ENCODE results near the gene NTSR2. TPM values are rescaled to one million over a fixed set of nuclear protein-coding genes. Genes with fewer than 3 reads are reported as not detected.

Gene NTSR2
- polyA plus RNA-seq, 1 experiment, result not detected

- no peak for TF ChIP-seq CTCF (IDR thresholded peaks at IDR 0.05; ENCODE audit: insufficient read depth, low read depth, low read length)
- CTCF ChIA-PET, result interaction anchor here (0.6 to 1.4 kb wide), 3 partner anchors 30 to 667 kb away, joined by 3 to 4 read pairs (median 3); no protein-coding TSS in a partner anchor
- H3K4me3 ChIP-seq (ENCODE audit: low read depth, low read length), result no peak overlapping the region
- POLR2A ChIA-PET, result no interaction called here
- no peaks in the 10 kb centered on the region for H3K27me3 ChIP-seq (ENCODE audit: control insufficient read depth, insufficient read depth, low read length)
- DNase-seq (ENCODE audit: low read depth), result no peak
- no peaks in the 10 kb centered on the region for H3K36me3 ChIP-seq (ENCODE audit: control insufficient read depth, insufficient read depth, low read length)
These were observed 41.3 kb upstream of the NTSR2 start for GRCh38 chr2:11711354-11711716.

GRCh38 chr2:11710632-11711353 lies 40.8 kb upstream of the NTSR2 start:
- no peak for DNase-seq (ENCODE audit: low read depth)
- ChIA-PET POLR2A (no interaction called here), CTCF (interaction anchor here (0.6 to 1.7 kb wide), 8 partner anchors 10 to 1057 kb away, joined by 3 to 10 read pairs (median 3); no protein-coding TSS in a partner anchor)
- Histone ChIP-seq H3K4me3 (ENCODE audit: low read depth, low read length) (no peak overlapping the region), H3K36me3 (ENCODE audit: control insufficient read depth, insufficient read depth, low read length) (no peaks in the 10 kb centered on the region), H3K27me3 (ENCODE audit: control insufficient read depth, insufficient read depth, low read length) (no peaks in the 10 kb centered on the region)
- no peak for TF ChIP-seq CTCF (IDR thresholded peaks at IDR 0.05; ENCODE audit: insufficient read depth, low read depth, low read length)

GRCh38 chr2:11710210-11710609 lies 40.2 kb upstream of the NTSR2 start:
- no peak for DNase-seq (ENCODE audit: low read depth)
- ChIA-PET POLR2A (interaction anchor here (0.6 kb wide), 1 partner anchor 968 kb away, joined by 3 read pairs; no protein-coding TSS in a partner anchor), CTCF (interaction anchor here (0.6 to 1.7 kb wide), 7 partner anchors 10 to 1056 kb away, joined by 3 to 10 read pairs (median 3); no protein-coding TSS in a partner anchor)
- H3K27me3 ChIP-seq (ENCODE audit: control insufficient read depth, insufficient read depth, low read length), result no peaks in the 10 kb centered on the region
- no peak overlapping the region for H3K4me3 ChIP-seq (ENCODE audit: low read depth, low read length)
- TF ChIP-seq CTCF (IDR thresholded peaks at IDR 0.05; ENCODE audit: insufficient read depth, low read depth, low read length), result no peak
- no peaks in the 10 kb centered on the region for H3K36me3 ChIP-seq (ENCODE audit: control insufficient read depth, insufficient read depth, low read length)

- Histone ChIP-seq H3K27me3 (ENCODE audit: control insufficient read depth, insufficient read depth, low read length) (no peaks in the 10 kb centered on the region), H3K36me3 (ENCODE audit: control insufficient read depth, insufficient read depth, low read length) (no peaks in the 10 kb centered on the region), H3K4me3 (ENCODE audit: low read depth, low read length) (no peak overlapping the region)
- CTCF ChIA-PET, result interaction anchor here (1.7 to 3.0 kb wide), 2 partner anchors 16 kb away, joined by 10 to 16 read pairs; no protein-coding TSS in a partner anchor
- no peak for DNase-seq (ENCODE audit: low read depth)
- TF ChIP-seq CTCF (IDR thresholded peaks at IDR 0.05; ENCODE audit: insufficient read depth, low read depth, low read length), result no peak
- POLR2A ChIA-PET, result no interaction called here
These were observed 39.3 kb upstream of the NTSR2 start for GRCh38 chr2:11709293-11709692.

GRCh38 chr2:11708106-11708505 lies 38.1 kb upstream of the NTSR2 start:
- Histone ChIP-seq H3K4me3 (ENCODE audit: low read depth, low read length) (no peak overlapping the region), H3K36me3 (ENCODE audit: control insufficient read depth, insufficient read depth, low read length) (no peaks in the 10 kb centered on the region), H3K27me3 (ENCODE audit: control insufficient read depth, insufficient read depth, low read length) (no peaks in the 10 kb centered on the region)
- CTCF ChIA-PET, result interaction anchor here (0.6 to 3.0 kb wide), 5 partner anchors 11 to 76 kb away, joined by 3 to 16 read pairs (median 4); no protein-coding TSS in a partner anchor
- POLR2A ChIA-PET, result no interaction called here
- DNase-seq (ENCODE audit: low read depth), result no peak
- TF ChIP-seq CTCF (IDR thresholded peaks at IDR 0.05; ENCODE audit: insufficient read depth, low read depth, low read length), result no peak

Data from BJ (cell line).